NCI-H146 treated with DMSO at 0.1 percent for 48 hours (cell line): ENCODE results near the gene KHK.

Experiments used
- DNase-seq: peaks from one replicate; lab custom pipeline; 2025; ENCODE audit not compliant: unreplicated experiment; lab: John Stamatoyannopoulos, UW

The KHK gene

GRCh38 chr2:27080603-27080936, 6.0 kb upstream of the KHK start:
- no peak for DNase-seq

GRCh38 chr2:27081984-27082772, 4.4 kb upstream of the KHK start:
- DNase-seq = no peak

GRCh38 chr2:27082773-27083409, 3.7 kb upstream of the KHK start:
- no peak for DNase-seq

GRCh38 chr2:27083410-27084296, 2.9 kb upstream of the KHK start:
- no peak for DNase-seq

- no peak for DNase-seq
These were observed 2.1 kb upstream of the KHK start for GRCh38 chr2:27084297-27085061.

- DNase-seq = no peak
These were observed 1.4 kb upstream of the KHK start for GRCh38 chr2:27085062-27085672.

- DNase-seq = no peak
These were observed 891 bp upstream of the KHK start for GRCh38 chr2:27085673-27086089.

- peak; percentile 81 for DNase-seq
These were observed 365 bp upstream of the KHK start for GRCh38 chr2:27086090-27086723.

GRCh38 chr2:27087823-27088410, 1.3 kb downstream of the KHK start:
- no peak for DNase-seq

- no peak for DNase-seq
These were observed 2.1 kb downstream of the KHK start for GRCh38 chr2:27088634-27089033.

GRCh38 chr2:27089111-27089954, 2.8 kb downstream of the KHK start:
- DNase-seq = no peak

GRCh38 chr2:27091746-27092695, 5.4 kb downstream of the KHK start:
- DNase-seq = no peak

GRCh38 chr2:27092696-27093429, 6.3 kb downstream of the KHK start:
- no peak for DNase-seq

GRCh38 chr2:27093430-27094352, 7.1 kb downstream of the KHK start:
- DNase-seq = no peak

- no peak for DNase-seq
These were observed 7.9 kb downstream of the KHK start for GRCh38 chr2:27094353-27094984.

- DNase-seq = no peak
These were observed 8.8 kb downstream of the KHK start for GRCh38 chr2:27095427-27095744.
